Duodenal mucosa (tissue), 2 donors: ENCODE results near the gene LPIN1.
"Not testable (repeated sequence)": the region's sequence is repeated elsewhere in the genome, so short reads cannot be mapped to it uniquely, and the experiment has no call there.

Source experiments
- H3K27ac ChIP-seq: one replicate; pipeline ENCODE4 v1.7.0; 2013; ENCODE audit warnings: low read depth, low read length
- H3K27me3 ChIP-seq, 2 donors: one replicate each; pipeline ENCODE4 v1.7.0; 2013; ENCODE audit warnings: low read length in 2 of 2, control low read depth in 1 of 2; ENCODE audit not compliant: insufficient read depth in 2 of 2, control insufficient read depth in 1 of 2
- H3K36me3 ChIP-seq, 2 donors: one replicate each; pipeline ENCODE4 v1.7.0; 2013; ENCODE audit warnings: low read length in 2 of 2, control low read depth in 1 of 2; ENCODE audit not compliant: insufficient read depth in 2 of 2, control insufficient read depth in 1 of 2
- H3K4me1 ChIP-seq, 2 donors: one replicate each; pipeline ENCODE4 v1.7.0; 2013; ENCODE audit warnings: low read length in 2 of 2, control low read depth in 1 of 2; ENCODE audit not compliant: insufficient read depth in 2 of 2, control insufficient read depth in 1 of 2
- H3K4me3 ChIP-seq, 2 donors: one replicate each; pipeline ENCODE4 v1.7.0; 2013; ENCODE audit warnings: low read length in 2 of 2, low read depth in 1 of 2
- H3K9ac ChIP-seq, 2 donors: one replicate each; pipeline ENCODE4 v1.7.0; 2013; ENCODE audit warnings: low read length in 2 of 2, low read depth in 1 of 2
- H3K9me3 ChIP-seq, 2 donors: one replicate each; pipeline ENCODE4 v1.7.0; 2013; ENCODE audit warnings: low read length in 2 of 2, control low read depth in 1 of 2; ENCODE audit not compliant: control insufficient read depth in 1 of 2

LPIN1 gene

DNA sequence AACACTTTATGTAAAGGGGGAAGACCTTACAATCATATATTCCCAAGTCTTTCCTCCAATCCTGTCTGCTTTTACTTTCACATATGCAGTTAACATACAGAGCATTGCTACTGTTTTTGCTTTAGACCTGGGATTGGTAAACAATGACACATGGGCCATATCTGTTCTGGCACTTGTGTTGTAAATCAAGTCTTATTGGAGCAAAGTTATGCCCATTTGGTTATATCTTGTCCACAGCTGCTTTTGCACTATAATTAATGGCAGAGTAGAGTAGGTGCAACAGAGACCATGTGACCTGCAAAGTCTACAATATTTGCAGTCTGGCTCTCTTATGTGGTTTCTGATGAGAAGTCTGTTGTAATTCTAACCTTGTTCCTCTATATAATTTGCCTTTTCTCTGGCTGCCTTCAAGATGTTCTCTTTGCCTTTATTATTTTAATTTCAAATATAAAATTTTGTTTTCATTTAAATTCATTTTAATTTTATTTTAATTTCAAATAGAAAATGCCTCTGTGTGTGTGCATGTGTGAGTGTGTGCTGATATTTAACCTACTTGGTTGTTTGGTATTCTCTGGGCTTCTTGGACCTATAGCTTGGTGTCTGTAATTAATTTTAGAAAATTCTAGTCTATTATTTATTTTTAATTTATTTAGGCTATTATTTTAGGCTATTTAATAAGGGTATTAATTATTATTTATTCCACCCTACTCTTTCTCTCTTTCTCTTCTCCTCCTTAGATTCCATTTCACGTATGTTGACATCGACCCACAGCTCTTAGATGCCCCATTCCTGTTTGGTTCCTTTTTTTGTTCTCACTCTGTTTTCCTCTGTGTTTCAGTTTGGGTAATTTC lies 16.8 kb upstream of the LPIN1 start:
- no peaks in the 10 kb centered on the region for H3K4me1 ChIP-seq
- H3K27me3 ChIP-seq = peaks cover 0 to 6% of the 10 kb centered on the region in 2 donors
- H3K9me3 ChIP-seq = no peaks in the 10 kb centered on the region
- no peak overlapping the region for H3K27ac ChIP-seq
- H3K9ac ChIP-seq = no peak overlapping the region
- no peaks in the 10 kb centered on the region for H3K36me3 ChIP-seq
- H3K4me3 ChIP-seq = no peak overlapping the region

DNA sequence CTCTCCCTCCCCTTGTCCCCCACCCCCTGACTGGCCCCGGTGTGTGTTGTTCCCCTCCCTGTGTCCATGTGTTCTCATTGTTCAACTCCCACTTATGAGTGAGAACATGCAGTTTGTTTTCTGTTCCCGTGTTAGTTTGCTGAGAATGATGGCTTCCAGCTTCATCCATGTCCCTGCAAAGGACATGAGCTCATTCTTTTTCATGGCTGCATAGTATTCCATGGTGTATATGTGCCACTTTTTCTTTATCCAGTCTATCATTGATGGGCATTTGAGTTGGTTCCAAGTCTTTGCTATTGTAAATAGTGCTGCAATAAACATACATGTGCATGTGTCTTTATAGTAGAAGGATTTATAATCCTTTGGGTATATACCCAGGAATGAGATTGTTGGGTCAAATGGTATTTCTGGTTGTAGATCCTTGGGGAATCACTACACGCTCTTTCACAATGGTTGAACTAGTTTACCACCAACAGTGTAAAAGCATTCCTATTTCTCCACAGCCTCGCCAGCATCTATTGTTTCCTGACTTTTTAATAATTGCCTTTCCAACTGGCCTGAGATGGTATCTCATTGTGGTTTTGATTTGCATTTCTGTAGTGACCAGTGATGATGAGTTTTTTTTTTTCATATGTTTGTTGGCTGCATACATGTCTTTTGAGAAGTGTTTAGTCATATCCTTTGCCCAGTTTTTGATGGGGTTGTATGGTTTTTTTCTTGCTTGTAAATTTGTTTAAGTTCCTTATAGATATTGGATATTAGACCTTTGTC lies 15.0 kb upstream of the LPIN1 start:
- H3K27me3 ChIP-seq = peaks cover 0 to 16% of the 10 kb centered on the region in 2 donors
- H3K27ac ChIP-seq, H3K4me1 ChIP-seq, H3K9me3 ChIP-seq, H3K9ac ChIP-seq, H3K4me3 ChIP-seq, H3K36me3 ChIP-seq: not testable (repeated sequence)

DNA sequence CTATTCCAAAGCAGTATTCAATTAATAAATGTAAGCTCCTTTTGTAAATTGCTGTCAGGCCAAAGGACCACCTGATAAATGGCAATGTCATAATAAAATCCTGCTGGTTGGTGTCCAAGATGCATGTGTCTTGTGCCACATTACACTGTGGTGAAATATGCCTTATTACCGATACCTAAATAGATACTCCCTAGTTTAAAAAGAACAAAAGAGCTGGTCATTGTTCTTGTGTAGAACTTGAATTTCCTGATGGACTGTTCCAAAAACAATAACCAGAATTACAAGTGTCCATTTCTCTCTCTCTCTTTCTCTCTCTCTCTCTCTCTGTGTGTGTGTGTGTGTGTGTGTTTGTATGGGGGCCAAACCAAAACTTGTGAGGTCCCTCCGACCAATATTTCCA lies 13.8 kb upstream of the LPIN1 start:
- Histone ChIP-seq H3K36me3 (no peaks in the 10 kb centered on the region), H3K27ac (no peak overlapping the region), H3K9ac (no peak overlapping the region), H3K27me3 (peaks cover 0 to 10% of the 10 kb centered on the region in 2 donors), H3K4me3 (no peak overlapping the region), H3K4me1 (peaks cover 0 to 3% of the 10 kb centered on the region in 2 donors), H3K9me3 (no peaks in the 10 kb centered on the region)

DNA sequence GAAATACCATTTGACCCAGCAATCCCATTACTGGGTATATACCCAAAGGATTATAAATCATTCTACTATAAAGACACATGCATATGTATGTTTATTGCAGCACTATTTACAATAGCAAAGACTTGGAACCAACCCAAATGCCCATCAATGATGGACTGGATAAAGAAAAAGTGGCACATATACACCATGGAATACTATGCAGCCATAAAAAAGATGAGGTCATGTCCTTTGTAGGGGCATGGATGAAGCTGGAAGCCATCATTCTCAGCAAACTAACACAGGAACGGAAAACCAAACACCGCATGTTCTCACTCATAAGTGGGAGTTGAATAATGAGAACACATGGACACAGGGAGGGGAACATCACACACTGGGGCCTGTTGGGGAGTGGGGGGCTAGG lies 8.6 kb upstream of the LPIN1 start:
- H3K27ac ChIP-seq, H3K4me1 ChIP-seq, H3K9ac ChIP-seq, H3K9me3 ChIP-seq, H3K4me3 ChIP-seq, H3K36me3 ChIP-seq: not testable (repeated sequence)
- H3K27me3 ChIP-seq = peaks cover 0 to 10% of the 10 kb centered on the region in 2 donors

DNA sequence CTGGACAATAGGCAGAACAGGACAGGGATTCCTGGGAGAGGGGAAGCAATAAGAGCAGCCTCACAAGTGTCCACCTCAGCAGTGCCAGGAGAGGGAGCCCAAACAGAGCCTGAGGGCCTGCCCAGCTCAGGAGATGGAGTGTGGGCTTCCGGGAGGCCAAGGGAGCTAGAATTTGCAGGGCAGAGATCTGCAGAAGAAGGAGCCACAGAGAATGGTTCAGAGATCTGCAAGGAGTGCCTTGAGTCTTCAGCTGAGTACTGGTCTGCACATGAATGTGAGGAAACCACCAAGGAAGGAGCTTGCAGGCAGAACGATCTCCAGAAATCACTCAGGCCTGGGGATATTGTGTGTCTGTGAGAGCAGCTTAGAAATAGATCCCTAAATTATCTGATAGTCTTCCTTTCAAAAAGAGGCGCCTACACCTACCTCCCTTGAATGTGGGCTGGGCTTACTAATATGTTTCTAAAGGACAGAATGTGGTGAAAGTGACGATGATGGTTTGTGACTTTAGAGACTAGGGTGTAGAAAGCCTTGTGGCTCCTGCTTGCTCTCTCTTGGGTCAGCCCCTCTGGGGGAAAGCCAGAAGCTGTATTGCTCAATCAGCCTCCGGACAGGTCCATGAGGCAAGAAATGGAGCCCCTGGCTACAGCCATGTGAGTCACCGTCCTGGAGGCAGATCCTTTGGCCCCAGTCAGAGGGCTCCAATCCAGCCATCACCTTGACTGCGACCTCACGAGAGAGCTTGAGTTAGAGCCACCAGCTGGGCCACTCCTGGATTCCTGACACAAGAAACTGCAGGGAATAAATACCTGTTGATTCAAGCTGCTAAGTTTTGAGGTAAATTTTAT lies 7.6 kb upstream of the LPIN1 start:
- no peaks in the 10 kb centered on the region for H3K9me3 ChIP-seq
- H3K36me3 ChIP-seq = no peaks in the 10 kb centered on the region
- H3K9ac ChIP-seq = no peak overlapping the region
- peaks cover 0 to 10% of the 10 kb centered on the region in 2 donors for H3K27me3 ChIP-seq
- H3K27ac ChIP-seq = no peak overlapping the region
- no peak overlapping the region for H3K4me3 ChIP-seq
- peaks cover 6 to 8% of the 10 kb centered on the region in 2 donors for H3K4me1 ChIP-seq

DNA sequence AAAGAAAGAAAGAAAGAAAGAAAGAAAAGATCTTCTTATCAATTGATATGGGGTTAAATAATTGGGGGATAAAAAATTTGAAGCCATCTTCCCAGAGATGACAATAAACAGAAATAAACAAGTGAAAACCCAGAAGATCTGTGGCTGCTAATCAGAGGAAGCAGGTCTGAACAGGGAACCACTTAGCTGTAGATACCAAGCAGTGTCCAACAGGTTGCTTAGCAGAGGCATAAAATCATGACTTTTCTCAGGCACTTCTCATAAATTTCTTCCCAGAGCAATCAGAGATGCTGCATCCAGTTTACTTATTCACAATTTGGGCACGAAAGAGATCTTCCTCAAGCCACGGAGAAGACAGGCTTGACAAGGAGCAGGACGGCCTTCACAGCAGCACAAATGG lies 5.7 kb upstream of the LPIN1 start:
- H3K9me3 ChIP-seq = no peaks in the 10 kb centered on the region
- H3K27ac ChIP-seq = no peak overlapping the region
- no peak overlapping the region for H3K9ac ChIP-seq

DNA sequence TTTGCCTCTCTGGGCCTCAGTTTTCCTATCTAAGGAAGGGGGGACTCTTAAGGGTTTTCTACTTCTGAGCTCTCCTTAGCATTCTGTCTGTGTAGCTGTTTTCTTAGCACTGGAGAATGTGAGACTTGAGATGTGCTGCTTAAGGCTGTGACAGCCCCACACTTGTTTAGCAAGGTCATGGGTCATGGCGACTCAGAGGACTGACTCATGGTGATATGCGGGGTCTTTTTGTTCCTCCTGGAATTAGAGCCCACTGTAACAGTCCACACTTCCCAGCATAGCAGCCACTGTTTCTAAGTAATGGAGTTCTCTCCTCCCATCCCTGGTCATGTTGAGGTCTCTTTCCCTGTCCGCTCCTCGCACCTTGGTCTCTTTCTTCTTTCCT lies 4.1 kb upstream of the LPIN1 start:
- no peak overlapping the region for H3K9ac ChIP-seq
- no peak overlapping the region for H3K27ac ChIP-seq
- H3K4me1 ChIP-seq = peaks cover 27 to 34% of the 10 kb centered on the region in 2 donors
- no peaks in the 10 kb centered on the region for H3K36me3 ChIP-seq
- no peaks in the 10 kb centered on the region for H3K9me3 ChIP-seq
- H3K4me3 ChIP-seq = no peak overlapping the region
- no peaks in the 10 kb centered on the region for H3K27me3 ChIP-seq

More for the DNA sequence above, 5.7 kb upstream of the LPIN1 start:
- Histone ChIP-seq H3K4me1 (peaks cover 18 to 24% of the 10 kb centered on the region in 2 donors), H3K36me3 (no peaks in the 10 kb centered on the region), H3K4me3 (no peak overlapping the region), H3K27me3 (peaks cover 0 to 5% of the 10 kb centered on the region in 2 donors)

DNA sequence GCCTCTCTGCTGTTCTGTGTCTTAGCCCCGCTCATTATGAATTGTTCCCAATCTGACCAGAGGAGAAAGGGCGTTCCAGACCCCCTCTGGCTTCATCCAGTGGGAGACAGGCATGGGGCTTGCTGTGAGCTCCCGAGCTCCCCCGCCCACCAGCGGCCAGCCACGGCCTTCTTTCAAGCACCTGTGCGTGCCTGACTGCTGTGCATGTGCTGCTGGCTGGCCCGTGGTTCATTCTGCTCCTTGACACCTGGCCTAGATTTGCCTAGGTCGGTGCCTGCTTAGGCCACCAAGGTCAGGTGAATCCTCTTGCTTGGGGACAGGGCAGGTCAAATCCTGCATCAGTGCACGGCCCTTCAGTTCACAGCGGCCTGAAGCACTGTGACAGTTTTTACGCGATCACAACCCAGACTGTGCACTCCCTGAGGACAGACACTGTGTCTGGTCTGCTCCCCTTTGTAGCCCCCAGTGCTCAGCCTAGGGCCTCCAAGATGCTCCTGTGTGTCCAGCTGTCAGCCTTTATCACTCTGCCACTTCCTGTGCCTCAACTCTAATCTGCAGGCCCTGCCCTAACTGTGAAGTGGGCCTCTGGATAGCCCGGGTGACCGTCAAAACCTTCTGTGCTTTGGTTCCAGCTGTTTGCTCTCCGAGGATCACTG lies 3.6 kb upstream of the LPIN1 start:
- no peaks in the 10 kb centered on the region for H3K9me3 ChIP-seq
- no peaks in the 10 kb centered on the region for H3K27me3 ChIP-seq
- no peak overlapping the region for H3K4me3 ChIP-seq
- no peaks in the 10 kb centered on the region for H3K36me3 ChIP-seq
- H3K4me1 ChIP-seq = peaks cover 32 to 40% of the 10 kb centered on the region in 2 donors
- H3K9ac ChIP-seq = no peak overlapping the region
- H3K27ac ChIP-seq = no peak overlapping the region

DNA sequence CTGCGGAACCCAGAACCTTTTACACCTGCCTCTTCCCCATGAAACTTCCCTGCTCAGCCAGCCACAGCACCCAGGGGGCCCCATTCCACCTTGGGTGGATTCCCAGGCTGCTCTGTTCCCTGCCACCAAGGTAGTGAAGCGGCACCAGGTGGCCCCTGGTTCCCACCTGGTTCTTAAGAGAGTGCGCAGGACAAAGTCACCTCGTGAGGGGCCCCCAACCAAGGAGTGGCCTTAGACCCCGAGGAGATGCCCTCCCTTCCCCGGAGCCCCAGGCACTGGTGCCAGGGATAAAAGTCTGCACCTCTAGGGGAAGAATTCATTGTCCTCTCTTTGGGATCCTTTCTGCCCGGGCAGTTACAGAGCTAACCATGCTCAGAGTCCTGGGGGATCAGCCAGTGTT lies 3.1 kb upstream of the LPIN1 start:
- Histone ChIP-seq H3K9me3 (no peaks in the 10 kb centered on the region), H3K36me3 (no peaks in the 10 kb centered on the region), H3K4me3 (peak overlapping the region in 1 of 2 donors; percentile 48), H3K4me1 (peaks cover 37 to 45% of the 10 kb centered on the region in 2 donors), H3K27ac (no peak overlapping the region), H3K27me3 (no peaks in the 10 kb centered on the region), H3K9ac (peak overlapping the region in 1 of 2 donors; percentile 33)
